HEK293 (cell line): ENCODE measurements around the gene MADD.

ENCODE experiments used
- KLF1 ChIP-seq: fragments of 450-650 bp; formaldehyde crosslinking; IDR thresholded peaks from 2 replicates; pipeline ENCODE4 v1.5.1; 2016; ENCODE audit warnings: missing biosample characterization, missing genetic modification characterization
- PRDM2 ChIP-seq: fragments of 450-650 bp; formaldehyde crosslinking; IDR thresholded peaks from 2 replicates; pipeline ENCODE4 v1.5.1; 2016; ENCODE audit warnings: missing biosample characterization, missing genetic modification characterization, borderline replicate concordance
- RBAK ChIP-seq: fragments of 450-650 bp; formaldehyde crosslinking; IDR thresholded peaks from 2 replicates; pipeline ENCODE4 v1.5.1; 2016; ENCODE audit warnings: missing biosample characterization, missing genetic modification characterization
- SALL2 ChIP-seq: fragments of 450-650 bp; formaldehyde crosslinking; IDR thresholded peaks from 2 replicates; pipeline ENCODE4 v1.5.0; 2017; ENCODE audit warnings: missing biosample characterization, mild to moderate bottlenecking, missing genetic modification characterization, borderline replicate concordance
- SP2 ChIP-seq: fragments of 450-650 bp; formaldehyde crosslinking; IDR thresholded peaks from 2 replicates; pipeline ENCODE4 v1.5.1; 2016; ENCODE audit warnings: missing biosample characterization, missing genetic modification characterization
- TCF7L2 ChIP-seq: IDR thresholded peaks from 2 replicates; pipeline ENCODE4 v1.6.1; 2011; ENCODE audit warnings: low read depth, mild to moderate bottlenecking, inconsistent platforms, low read length, moderate library complexity, borderline replicate concordance
- YY2 ChIP-seq: fragments of 450-650 bp; formaldehyde crosslinking; IDR thresholded peaks from 2 replicates; pipeline ENCODE4 v1.5.1; 2016; ENCODE audit warnings: missing biosample characterization, missing genetic modification characterization
- ZBTB20 ChIP-seq: fragments of 450-650 bp; formaldehyde crosslinking; IDR thresholded peaks from 2 replicates; pipeline ENCODE4 v1.5.1; 2016; ENCODE audit warnings: missing biosample characterization, missing genetic modification characterization
- ZBTB8A ChIP-seq: fragments of 450-650 bp; formaldehyde crosslinking; IDR thresholded peaks from 2 replicates; pipeline ENCODE4 v1.5.1; 2016; ENCODE audit warnings: missing biosample characterization, missing genetic modification characterization
- ZFP37 ChIP-seq: fragments of 450-650 bp; formaldehyde crosslinking; IDR thresholded peaks from 2 replicates; pipeline ENCODE4 v1.5.1; 2016; ENCODE audit warnings: missing biosample characterization, missing genetic modification characterization
- ZFP69B ChIP-seq: fragments of 450-650 bp; formaldehyde crosslinking; IDR thresholded peaks from 2 replicates; pipeline ENCODE4 v1.5.1; 2016; ENCODE audit warnings: missing biosample characterization, missing genetic modification characterization
- ZNF169 ChIP-seq: fragments of 450-650 bp; formaldehyde crosslinking; IDR thresholded peaks from 2 replicates; pipeline ENCODE4 v1.5.1; 2016; ENCODE audit warnings: missing biosample characterization, missing genetic modification characterization
- ZNF175 ChIP-seq: fragments of 450-650 bp; formaldehyde crosslinking; IDR thresholded peaks from 2 replicates; pipeline ENCODE4 v1.5.1; 2016; ENCODE audit warnings: missing biosample characterization, missing genetic modification characterization
- ZNF248 ChIP-seq: fragments of 450-650 bp; formaldehyde crosslinking; IDR thresholded peaks from 2 replicates; pipeline ENCODE4 v1.5.1; 2017; ENCODE audit warnings: missing biosample characterization, missing genetic modification characterization
- ZNF266 ChIP-seq: fragments of 450-650 bp; formaldehyde crosslinking; IDR thresholded peaks from 2 replicates; pipeline ENCODE4 v1.5.1; 2016; ENCODE audit warnings: missing biosample characterization, missing genetic modification characterization, low read depth
- ZNF311 ChIP-seq: fragments of 450-650 bp; formaldehyde crosslinking; IDR thresholded peaks from 2 replicates; pipeline ENCODE4 v1.5.1; 2017; ENCODE audit warnings: missing biosample characterization, missing genetic modification characterization, borderline replicate concordance
- ZNF354C ChIP-seq: fragments of 450-650 bp; formaldehyde crosslinking; IDR thresholded peaks from 2 replicates; pipeline ENCODE4 v1.5.1; 2016; ENCODE audit warnings: missing biosample characterization, missing genetic modification characterization, low read depth, borderline replicate concordance
- ZNF391 ChIP-seq: fragments of 450-650 bp; formaldehyde crosslinking; IDR thresholded peaks from 2 replicates; pipeline ENCODE4 v1.5.1; 2016; ENCODE audit warnings: low read depth, missing biosample characterization, missing genetic modification characterization, borderline replicate concordance
- ZNF488 ChIP-seq: fragments of 450-650 bp; formaldehyde crosslinking; IDR thresholded peaks from 2 replicates; pipeline ENCODE4 v1.5.1; 2016; ENCODE audit warnings: missing biosample characterization, missing genetic modification characterization
- ZNF521 ChIP-seq: fragments of 450-650 bp; formaldehyde crosslinking; IDR thresholded peaks from 2 replicates; pipeline ENCODE4 v1.5.1; 2017; ENCODE audit warnings: missing biosample characterization, mild to moderate bottlenecking, missing genetic modification characterization
- ZNF623 ChIP-seq: fragments of 450-650 bp; formaldehyde crosslinking; IDR thresholded peaks from 2 replicates; pipeline ENCODE4 v1.5.1; 2016; ENCODE audit warnings: missing biosample characterization, missing genetic modification characterization
- ZNF658 ChIP-seq: fragments of 450-650 bp; formaldehyde crosslinking; IDR thresholded peaks from 2 replicates; pipeline ENCODE4; 2016; ENCODE audit warnings: missing biosample characterization, missing genetic modification characterization
- ZNF677 ChIP-seq: fragments of 450-650 bp; IDR thresholded peaks from 2 replicates; pipeline ENCODE4 v1.5.0; 2018; ENCODE audit warnings: missing biosample characterization, mild to moderate bottlenecking, missing genetic modification characterization, moderate library complexity
- ZNF768 ChIP-seq: fragments of 450-650 bp; formaldehyde crosslinking; IDR thresholded peaks from 2 replicates; pipeline ENCODE4 v1.5.1; 2018; ENCODE audit warnings: missing biosample characterization, mild to moderate bottlenecking, missing genetic modification characterization
- TF ChIP-seq, protein P1 (sequence below): fragments of 450-650 bp; formaldehyde crosslinking; conservative IDR thresholded peaks from 2 replicates; pipeline ENCODE4 v1.5.1; 2016; ENCODE audit warnings: low read depth, missing biosample characterization, missing genetic modification characterization

MADD gene

GRCh38 chr11:47248664-47249377, 21.1 kb upstream of the MADD start, which contains the start of gene ACP2 (continued):
- TF ChIP-seq ZNF488 (tag by site-specific recombination) (0 out of 2 replicates have a peak, but pooled peaks have one; percentile 4), KLF1 (tag by site-specific recombination) (peak; percentile 67), ZNF169 (tag by site-specific recombination) (no peak), ZBTB8A (tag by site-specific recombination) (peak; percentile 48), ZNF266 (no peak), ZNF658 (tag by site-specific recombination) (no peak), ZNF391 (tag by site-specific recombination) (peak; percentile 88), ZNF248 (tag by site-specific recombination) (no peak), ZNF623 (tag by site-specific recombination) (no peak), ZNF175 (tag by site-specific recombination) (no peak), ZNF354C (tag by site-specific recombination) (no peak), ZBTB20 (tag by site-specific recombination) (peak; percentile 41), ZNF677 (no peak), PRDM2 (tag by site-specific recombination) (no peak), ZFP69B (tag by site-specific recombination) (peak; percentile 78; the same call in 1 of the 2 replicates), ZNF521 (tag by site-specific recombination) (no peak), SP2 (peak; percentile 76), SALL2 (tag by site-specific recombination) (no peak), YY2 (peak; percentile 99), TCF7L2 (no peak), RBAK (tag by site-specific recombination) (no peak), ZNF311 (tag by site-specific recombination) (no peak), ZFP37 (no peak; the same call in 1 of the 2 replicates), ZNF768 (no peak)
- TF ChIP-seq, protein P1, sequence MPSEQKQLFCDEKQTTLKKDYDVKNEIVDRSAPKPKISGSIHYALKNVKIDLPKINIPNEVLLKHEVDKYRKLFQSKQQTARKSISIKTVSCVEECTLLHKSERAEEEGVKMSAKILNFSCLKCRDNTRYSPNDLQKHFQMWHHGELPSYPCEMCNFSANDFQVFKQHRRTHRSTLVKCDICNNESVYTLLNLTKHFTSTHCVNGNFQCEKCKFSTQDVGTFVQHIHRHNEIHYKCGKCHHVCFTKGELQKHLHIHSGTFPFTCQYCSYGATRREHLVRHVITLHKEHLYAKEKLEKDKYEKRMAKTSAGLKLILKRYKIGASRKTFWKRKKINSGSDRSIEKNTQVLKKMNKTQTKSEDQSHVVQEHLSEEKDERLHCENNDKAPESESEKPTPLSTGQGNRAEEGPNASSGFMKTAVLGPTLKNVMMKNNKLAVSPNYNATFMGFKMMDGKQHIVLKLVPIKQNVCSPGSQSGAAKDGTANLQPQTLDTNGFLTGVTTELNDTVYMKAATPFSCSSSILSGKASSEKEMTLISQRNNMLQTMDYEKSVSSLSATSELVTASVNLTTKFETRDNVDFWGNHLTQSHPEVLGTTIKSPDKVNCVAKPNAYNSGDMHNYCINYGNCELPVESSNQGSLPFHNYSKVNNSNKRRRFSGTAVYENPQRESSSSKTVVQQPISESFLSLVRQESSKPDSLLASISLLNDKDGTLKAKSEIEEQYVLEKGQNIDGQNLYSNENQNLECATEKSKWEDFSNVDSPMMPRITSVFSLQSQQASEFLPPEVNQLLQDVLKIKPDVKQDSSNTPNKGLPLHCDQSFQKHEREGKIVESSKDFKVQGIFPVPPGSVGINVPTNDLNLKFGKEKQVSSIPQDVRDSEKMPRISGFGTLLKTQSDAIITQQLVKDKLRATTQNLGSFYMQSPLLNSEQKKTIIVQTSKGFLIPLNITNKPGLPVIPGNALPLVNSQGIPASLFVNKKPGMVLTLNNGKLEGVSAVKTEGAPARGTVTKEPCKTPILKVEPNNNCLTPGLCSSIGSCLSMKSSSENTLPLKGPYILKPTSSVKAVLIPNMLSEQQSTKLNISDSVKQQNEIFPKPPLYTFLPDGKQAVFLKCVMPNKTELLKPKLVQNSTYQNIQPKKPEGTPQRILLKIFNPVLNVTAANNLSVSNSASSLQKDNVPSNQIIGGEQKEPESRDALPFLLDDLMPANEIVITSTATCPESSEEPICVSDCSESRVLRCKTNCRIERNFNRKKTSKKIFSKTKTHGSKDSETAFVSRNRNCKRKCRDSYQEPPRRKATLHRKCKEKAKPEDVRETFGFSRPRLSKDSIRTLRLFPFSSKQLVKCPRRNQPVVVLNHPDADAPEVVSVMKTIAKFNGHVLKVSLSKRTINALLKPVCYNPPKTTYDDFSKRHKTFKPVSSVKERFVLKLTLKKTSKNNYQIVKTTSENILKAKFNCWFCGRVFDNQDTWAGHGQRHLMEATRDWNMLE (tag by site-specific recombination), result peak; percentile 48; the same call in 1 of the 2 replicates
